K562 (cell line): ENCODE data around the gene NPM1. TPM values are rescaled to one million over a fixed set of nuclear protein-coding genes. Genes with fewer than 3 reads are reported as not detected.

Experiments used
- CEBPG ChIP-seq, 3 experiments: fragments of 200-800 bp in 1 of 3; sonication (Bioruptor generic) in 1 of 3; sonication (generic) in 1 of 3; formaldehyde crosslinking in 1 of 3; IDR thresholded peaks in 2 of 3; conservative IDR thresholded peaks in 1 of 3; 2 replicates each; pipeline versions ENCODE4 v1.6.1 to v1.8.0; 2016 to 2022; ENCODE audit warnings: missing compliant biosample characterization in 2 of 3, missing genetic modification characterization in 2 of 3, mild to moderate bottlenecking in 1 of 3, missing genetic modification reagents in 1 of 3
- ZNF311 ChIP-seq: fragments of 250-450 bp; sonication (Bioruptor Pico); IDR thresholded peaks from 2 replicates; pipeline ENCODE4 v1.4.0; 2020; ENCODE audit warnings: mild to moderate bottlenecking, moderate library complexity
- polyA plus RNA-seq, 8 experiments: library from polyadenylated mRNA; depleted of rRNA in 4 of 8; stranded (reverse) in 5 of 8; unstranded in 3 of 8; fragments of >200 nt; fragmentation: Nextera tagmentation in 2 of 8; fragmentation: Illumina TruSeq in 1 of 8; extraction: Ambion mirVana in 2 of 8; extraction: Trizol in 1 of 8; gene quantifications; 2 replicates each; pipeline versions ENCODE4 v1.2.1 to v1.2.3, GENCODE V29; 2011 to 2014; ENCODE audit warnings: inconsistent platforms in 1 of 8, missing spikeins in 1 of 8
- total RNA-seq, 7 experiments: library from RNA; depleted of rRNA in 6 of 7; stranded (reverse); fragments of >200 nt in 6 of 7; fragmentation: Illumina TruSeq in 2 of 7; extraction: Trizol in 2 of 7; gene quantifications; 2 replicates each; pipeline versions ENCODE4 v1.2.1 to v1.2.3, GENCODE V29; 2011 to 2021; ENCODE audit warnings: low replicate concordance in 1 of 7
- TF ChIP-seq, protein P1 (sequence below): fragments of 450-650 bp; IDR thresholded peaks from 2 replicates; pipeline ENCODE4 v1.6.1; 2016; ENCODE audit warnings: mild to moderate bottlenecking, moderate library complexity

Gene NPM1
- total and polyA plus RNA-seq, 9 of the 15 experiments (the other 6 are each of a cell fraction or from before 2014, with no cell fraction given) = 2,438 to 6,909 (median 5,639) TPM

DNA sequence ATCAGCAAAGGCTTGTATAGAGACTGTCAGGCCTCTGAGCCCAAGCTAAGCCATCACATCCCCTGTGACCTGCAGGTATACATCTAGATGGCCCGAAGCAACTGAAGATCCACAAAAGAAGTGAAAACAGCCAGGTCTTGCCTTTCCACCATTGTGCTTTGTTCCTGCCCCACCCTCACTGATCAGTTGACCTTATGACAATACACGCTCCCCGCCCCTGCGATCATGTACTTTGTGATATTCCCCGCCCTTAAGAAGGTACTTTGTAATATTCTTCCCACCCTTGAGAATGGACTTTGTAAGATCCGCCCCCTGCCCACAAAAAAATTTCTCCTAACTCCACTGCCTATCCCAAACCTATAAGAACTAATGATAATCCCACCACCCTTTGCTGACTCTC is 18.6 kb upstream of the NPM1 start (continued):
- TF ChIP-seq, protein P1, sequence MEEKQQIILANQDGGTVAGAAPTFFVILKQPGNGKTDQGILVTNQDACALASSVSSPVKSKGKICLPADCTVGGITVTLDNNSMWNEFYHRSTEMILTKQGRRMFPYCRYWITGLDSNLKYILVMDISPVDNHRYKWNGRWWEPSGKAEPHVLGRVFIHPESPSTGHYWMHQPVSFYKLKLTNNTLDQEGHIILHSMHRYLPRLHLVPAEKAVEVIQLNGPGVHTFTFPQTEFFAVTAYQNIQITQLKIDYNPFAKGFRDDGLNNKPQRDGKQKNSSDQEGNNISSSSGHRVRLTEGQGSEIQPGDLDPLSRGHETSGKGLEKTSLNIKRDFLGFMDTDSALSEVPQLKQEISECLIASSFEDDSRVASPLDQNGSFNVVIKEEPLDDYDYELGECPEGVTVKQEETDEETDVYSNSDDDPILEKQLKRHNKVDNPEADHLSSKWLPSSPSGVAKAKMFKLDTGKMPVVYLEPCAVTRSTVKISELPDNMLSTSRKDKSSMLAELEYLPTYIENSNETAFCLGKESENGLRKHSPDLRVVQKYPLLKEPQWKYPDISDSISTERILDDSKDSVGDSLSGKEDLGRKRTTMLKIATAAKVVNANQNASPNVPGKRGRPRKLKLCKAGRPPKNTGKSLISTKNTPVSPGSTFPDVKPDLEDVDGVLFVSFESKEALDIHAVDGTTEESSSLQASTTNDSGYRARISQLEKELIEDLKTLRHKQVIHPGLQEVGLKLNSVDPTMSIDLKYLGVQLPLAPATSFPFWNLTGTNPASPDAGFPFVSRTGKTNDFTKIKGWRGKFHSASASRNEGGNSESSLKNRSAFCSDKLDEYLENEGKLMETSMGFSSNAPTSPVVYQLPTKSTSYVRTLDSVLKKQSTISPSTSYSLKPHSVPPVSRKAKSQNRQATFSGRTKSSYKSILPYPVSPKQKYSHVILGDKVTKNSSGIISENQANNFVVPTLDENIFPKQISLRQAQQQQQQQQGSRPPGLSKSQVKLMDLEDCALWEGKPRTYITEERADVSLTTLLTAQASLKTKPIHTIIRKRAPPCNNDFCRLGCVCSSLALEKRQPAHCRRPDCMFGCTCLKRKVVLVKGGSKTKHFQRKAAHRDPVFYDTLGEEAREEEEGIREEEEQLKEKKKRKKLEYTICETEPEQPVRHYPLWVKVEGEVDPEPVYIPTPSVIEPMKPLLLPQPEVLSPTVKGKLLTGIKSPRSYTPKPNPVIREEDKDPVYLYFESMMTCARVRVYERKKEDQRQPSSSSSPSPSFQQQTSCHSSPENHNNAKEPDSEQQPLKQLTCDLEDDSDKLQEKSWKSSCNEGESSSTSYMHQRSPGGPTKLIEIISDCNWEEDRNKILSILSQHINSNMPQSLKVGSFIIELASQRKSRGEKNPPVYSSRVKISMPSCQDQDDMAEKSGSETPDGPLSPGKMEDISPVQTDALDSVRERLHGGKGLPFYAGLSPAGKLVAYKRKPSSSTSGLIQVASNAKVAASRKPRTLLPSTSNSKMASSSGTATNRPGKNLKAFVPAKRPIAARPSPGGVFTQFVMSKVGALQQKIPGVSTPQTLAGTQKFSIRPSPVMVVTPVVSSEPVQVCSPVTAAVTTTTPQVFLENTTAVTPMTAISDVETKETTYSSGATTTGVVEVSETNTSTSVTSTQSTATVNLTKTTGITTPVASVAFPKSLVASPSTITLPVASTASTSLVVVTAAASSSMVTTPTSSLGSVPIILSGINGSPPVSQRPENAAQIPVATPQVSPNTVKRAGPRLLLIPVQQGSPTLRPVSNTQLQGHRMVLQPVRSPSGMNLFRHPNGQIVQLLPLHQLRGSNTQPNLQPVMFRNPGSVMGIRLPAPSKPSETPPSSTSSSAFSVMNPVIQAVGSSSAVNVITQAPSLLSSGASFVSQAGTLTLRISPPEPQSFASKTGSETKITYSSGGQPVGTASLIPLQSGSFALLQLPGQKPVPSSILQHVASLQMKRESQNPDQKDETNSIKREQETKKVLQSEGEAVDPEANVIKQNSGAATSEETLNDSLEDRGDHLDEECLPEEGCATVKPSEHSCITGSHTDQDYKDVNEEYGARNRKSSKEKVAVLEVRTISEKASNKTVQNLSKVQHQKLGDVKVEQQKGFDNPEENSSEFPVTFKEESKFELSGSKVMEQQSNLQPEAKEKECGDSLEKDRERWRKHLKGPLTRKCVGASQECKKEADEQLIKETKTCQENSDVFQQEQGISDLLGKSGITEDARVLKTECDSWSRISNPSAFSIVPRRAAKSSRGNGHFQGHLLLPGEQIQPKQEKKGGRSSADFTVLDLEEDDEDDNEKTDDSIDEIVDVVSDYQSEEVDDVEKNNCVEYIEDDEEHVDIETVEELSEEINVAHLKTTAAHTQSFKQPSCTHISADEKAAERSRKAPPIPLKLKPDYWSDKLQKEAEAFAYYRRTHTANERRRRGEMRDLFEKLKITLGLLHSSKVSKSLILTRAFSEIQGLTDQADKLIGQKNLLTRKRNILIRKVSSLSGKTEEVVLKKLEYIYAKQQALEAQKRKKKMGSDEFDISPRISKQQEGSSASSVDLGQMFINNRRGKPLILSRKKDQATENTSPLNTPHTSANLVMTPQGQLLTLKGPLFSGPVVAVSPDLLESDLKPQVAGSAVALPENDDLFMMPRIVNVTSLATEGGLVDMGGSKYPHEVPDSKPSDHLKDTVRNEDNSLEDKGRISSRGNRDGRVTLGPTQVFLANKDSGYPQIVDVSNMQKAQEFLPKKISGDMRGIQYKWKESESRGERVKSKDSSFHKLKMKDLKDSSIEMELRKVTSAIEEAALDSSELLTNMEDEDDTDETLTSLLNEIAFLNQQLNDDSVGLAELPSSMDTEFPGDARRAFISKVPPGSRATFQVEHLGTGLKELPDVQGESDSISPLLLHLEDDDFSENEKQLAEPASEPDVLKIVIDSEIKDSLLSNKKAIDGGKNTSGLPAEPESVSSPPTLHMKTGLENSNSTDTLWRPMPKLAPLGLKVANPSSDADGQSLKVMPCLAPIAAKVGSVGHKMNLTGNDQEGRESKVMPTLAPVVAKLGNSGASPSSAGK = no peak
- TF ChIP-seq CEBPG (CRISPR knock-in tag; IDR thresholded peaks at IDR 0.05) (no peak), CEBPG (tag; conservative IDR thresholded peaks at IDR 0.05 in 1 of 2, IDR thresholded peaks at IDR 0.05 in 1 of 2) (no peak), ZNF311 (no peak)
- TF ChIP-seq, all 486 proteins: peak for 0
